HG02981 (cell line): ENCODE measurements around the gene FOXQ1.

Experiments
- ATAC-seq: cut with Tn5 transposase; IDR thresholded peaks from one replicate; pipeline ENCODE4 v1.9.1; 2021; ENCODE audit warnings: mild to moderate bottlenecking, moderate library complexity; ENCODE audit not compliant: unreplicated experiment

The FOXQ1 gene

DNA sequence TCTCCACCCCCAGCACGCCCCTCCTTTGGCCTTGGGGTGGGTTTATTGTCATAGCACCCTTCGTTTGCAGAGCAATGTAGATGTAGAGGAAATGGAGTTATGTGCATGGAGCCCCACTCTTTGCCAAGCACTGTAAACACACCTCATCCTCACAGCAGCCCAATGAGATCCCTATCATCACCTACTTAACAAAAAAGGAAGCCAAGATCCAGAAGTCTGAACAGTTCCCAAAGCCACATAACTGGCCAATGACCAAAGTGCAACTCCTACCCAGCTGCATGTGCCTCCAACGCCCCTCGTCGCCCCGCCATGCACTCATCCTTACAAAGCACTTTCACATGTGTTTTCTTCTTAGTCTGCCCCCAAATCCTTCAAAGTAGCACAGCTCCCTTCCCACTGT lies 21.8 kb upstream of the FOXQ1 start:
- no peak for ATAC-seq

DNA sequence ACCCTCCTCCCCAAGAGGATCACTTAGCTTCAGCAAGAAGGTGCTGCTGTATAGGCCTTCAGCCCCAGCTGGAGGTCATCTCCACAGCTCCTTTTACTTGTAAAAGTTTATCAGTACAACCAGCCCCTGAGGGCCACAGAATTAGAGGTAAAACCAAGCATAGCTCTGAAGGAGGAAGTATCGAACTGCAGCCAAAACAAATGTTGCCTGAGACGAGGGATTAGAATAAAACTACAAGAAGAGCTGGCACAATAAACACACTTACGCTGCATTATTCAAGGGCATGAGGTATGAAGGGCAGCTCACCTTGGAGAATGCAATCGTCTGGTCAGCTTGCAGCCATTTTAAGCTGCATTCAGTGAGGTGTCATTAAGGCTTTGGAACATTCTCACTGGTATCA lies 21.1 kb upstream of the FOXQ1 start:
- no peak for ATAC-seq

DNA sequence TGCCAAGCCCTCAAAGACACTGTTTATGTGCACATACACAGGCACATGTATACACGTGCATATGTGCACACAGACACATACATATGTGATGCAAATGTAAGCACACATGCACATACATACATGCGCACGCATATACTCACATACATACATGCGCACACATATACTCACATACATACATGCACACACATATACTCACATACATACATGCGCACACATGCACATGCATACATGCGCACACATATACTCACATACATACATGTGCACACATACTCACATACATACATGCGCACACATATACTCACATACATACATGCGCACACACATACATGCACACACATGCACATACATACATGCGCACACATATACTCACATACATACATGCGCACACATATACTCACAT lies 20.5 kb upstream of the FOXQ1 start:
- ATAC-seq = no peak

DNA sequence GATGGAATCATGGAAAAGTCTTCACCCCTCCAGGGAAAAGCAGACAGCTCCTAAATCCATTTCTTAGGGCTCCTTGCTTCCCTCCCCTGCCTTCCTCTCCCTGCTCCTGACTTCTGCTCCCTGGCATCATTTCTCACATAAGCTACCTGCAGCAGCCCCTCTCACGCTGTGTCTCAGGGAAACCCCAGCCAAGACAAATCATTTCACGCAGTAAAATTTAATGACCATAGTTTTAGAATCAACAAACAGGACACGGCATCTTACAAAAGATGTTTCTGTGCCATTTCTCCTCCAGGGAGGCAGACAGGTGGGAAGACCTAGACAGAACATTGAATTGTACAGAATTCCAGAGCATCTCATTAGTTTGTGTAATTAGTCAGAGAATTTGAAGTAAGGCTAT lies 16.5 kb upstream of the FOXQ1 start:
- ATAC-seq = no peak

DNA sequence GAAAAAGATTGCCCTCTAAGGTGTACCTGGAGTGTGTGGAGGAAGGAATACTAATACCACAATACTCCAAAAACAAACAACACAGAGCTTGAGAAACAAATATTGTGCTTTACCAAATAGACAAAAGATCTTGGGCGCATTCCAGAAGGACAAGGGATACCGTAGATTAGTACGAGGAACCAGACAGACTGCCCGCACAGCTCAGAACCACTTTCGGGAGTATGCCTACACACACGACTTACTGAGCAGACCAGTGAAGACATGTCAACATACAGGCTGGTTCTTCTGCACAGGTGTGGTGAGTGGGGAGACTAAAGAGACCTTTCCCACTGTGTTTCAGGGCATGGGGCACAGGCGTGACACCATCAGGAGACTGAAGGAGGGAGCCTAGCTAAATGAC lies 15.8 kb upstream of the FOXQ1 start:
- ATAC-seq = no peak

DNA sequence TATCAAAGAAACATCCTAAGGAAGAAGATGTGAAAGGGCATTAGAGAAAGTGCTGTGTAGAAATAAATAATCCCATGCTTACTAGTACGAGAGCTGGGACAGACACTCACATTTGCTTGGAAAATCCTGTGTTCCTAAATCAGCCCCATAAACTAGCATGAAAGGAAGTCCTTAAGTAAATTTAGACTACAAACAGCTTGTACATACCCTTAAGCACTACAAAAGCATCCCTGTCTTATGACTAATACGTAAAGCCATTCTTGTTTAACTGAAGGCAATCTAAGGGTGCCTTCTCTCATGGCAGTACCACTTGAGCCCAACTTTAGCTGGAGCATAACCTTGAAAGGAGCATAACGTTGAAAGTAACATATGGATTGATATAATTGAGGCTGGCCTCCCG lies 15.4 kb upstream of the FOXQ1 start:
- ATAC-seq = no peak

DNA sequence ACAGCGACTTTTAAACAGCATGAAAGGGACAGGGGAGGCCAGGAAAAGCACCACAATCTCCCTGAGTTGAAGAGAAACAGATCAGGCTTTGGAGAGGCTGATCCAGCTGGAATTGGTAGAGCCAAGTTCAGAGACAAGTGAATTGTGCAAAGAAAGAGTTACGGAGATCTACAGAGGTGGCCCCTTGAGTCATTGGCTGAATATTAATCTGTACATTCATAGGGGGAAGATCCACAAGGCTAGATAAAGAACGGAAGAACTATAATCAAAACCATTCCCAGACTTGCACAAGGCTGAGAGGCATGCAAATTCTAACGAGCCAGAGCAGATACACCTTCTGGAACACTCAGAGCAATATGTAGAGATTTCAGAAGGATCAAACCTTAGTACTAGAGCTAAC lies 14.2 kb upstream of the FOXQ1 start:
- no peak for ATAC-seq

DNA sequence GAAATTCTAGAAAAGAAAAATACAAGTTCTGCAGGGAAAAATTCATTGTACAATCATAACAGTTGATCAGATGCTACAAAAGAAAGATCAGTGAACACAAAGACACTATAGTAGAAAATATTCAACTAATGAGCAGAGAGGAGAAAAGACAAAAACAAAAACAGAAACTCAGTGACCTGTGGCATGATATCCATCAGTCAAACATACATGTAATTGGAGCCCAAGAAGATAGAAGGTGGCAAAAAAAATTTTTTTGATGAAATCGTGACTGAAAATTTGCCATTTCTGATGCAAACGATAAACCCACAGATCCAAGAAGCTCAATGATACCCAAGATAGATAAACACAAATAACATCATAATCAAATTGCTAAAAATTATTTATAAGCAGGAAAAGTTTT lies 13.1 kb upstream of the FOXQ1 start:
- no peak for ATAC-seq

DNA sequence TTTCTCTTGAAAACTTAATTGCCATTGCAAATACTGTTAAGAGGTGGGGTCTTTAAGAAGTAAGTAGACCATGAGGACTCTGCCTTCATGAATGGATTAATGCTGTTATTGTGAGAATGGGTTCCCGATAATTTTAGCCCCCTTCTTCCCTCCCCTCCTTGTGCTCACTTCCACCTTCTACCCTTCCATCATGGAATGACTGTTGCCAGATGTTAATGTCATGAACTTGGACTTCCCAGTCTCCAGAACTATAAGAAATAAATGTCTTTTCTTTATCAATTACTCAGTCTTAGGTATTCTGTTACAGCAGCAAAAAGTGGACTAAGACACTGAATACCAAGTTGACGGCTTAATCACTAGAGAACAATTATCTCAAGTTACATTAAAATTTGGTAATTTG lies 5.8 kb upstream of the FOXQ1 start:
- ATAC-seq = no peak

DNA sequence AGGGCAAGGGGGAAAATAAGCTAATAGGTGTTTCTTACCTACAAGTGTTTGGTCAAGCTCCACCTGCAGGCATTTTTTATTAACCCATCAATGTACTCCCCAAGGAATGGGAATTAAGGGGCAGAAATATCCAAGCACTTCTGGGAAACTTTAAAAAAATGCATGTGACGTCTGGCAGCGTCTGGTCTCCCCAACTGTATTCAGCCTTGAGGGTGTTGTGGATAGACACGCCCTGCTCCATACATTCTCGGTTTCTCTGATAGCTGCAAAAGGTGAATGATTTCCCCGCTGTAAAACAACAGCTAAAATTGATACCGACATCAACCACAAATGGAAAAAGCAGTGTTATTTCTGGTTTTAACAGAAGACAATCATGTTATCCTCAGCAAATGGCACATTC lies 2.5 kb upstream of the FOXQ1 start:
- no peak for ATAC-seq

DNA sequence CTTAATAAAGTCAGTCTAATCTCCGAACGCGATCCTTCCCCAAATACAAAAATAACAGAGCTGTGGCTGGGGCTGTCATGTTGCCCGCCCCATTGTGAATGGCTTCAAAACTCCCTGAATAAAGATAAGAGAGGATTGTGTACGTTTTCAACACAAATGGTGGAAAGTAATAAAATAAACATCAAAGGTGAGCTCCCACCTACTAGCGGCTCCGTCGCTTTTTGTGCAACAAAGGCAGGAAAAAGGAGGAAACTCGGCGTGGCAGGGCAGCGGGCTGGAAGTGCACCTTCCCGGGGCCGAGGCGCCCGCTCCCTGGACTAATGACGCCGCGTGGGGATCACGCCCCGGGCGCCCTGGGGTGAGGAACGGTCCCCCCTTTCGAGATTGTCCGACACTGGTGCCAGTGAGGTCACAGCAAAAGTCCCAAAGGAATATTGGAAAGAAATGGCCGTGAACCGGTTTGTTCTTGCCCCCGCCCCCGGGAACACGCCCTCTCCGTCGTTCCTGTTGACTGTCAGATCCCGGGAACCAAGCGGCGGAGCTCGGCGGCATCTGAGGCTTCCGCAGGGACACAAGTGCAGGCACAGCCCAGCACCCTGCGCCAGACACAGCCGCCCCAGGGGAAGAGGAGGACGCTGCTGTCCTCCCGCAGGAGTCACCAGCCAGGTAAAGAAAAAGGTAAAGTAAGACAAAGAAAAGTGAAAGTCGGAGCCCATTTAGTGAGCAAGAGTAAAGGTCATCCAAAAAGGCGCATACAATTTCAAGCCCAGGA lies 1.1 kb upstream of the FOXQ1 start:
- ATAC-seq = no peak

DNA sequence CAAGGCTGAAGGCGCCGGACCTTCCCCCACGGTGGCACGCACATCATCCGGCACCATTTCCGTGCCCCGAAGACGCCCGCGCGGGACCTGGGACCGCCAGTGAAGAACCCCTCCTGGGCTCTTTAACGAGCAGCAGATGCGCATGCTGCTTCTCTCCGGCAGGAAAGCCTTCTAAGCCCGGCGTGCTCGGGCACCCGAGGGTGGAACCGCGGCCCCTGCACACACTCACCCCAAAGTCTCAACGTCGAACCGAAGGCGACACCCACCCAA lies 240 bp downstream of the FOXQ1 start:
- ATAC-seq = no peak

DNA sequence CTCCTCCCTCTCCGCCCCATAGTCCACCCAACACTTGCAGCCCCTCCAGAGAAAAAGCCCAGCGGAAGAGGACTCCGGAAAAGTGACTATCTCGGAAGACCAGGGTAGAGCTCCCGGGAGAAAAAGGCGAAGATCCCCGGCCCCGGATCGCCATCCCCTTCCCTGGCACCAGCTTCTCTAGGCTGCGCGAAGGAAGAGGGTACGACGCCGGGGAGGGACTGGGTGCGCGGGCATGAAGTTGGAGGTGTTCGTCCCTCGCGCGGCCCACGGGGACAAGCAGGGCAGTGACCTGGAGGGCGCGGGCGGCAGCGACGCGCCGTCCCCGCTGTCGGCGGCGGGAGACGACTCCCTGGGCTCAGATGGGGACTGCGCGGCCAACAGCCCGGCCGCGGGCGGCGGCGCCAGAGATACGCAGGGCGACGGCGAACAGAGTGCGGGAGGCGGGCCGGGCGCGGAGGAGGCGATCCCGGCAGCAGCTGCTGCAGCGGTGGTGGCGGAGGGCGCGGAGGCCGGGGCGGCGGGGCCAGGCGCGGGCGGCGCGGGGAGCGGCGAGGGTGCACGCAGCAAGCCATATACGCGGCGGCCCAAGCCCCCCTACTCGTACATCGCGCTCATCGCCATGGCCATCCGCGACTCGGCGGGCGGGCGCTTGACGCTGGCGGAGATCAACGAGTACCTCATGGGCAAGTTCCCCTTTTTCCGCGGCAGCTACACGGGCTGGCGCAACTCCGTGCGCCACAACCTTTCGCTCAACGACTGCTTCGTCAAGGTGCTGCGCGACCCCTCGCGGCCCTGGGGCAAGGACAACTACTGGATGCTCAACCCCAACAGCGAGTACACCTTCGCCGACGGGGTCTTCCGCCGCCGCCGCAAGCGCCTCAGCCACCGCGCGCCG lies 822 bp downstream of the FOXQ1 start:
- no peak for ATAC-seq

DNA sequence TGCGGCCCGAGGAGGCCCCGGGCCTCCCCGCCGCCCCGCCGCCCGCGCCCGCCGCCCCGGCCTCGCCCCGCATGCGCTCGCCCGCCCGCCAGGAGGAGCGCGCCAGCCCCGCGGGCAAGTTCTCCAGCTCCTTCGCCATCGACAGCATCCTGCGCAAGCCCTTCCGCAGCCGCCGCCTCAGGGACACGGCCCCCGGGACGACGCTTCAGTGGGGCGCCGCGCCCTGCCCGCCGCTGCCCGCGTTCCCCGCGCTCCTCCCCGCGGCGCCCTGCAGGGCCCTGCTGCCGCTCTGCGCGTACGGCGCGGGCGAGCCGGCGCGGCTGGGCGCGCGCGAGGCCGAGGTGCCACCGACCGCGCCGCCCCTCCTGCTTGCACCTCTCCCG lies 1.5 kb downstream of the FOXQ1 start:
- ATAC-seq = no peak

DNA sequence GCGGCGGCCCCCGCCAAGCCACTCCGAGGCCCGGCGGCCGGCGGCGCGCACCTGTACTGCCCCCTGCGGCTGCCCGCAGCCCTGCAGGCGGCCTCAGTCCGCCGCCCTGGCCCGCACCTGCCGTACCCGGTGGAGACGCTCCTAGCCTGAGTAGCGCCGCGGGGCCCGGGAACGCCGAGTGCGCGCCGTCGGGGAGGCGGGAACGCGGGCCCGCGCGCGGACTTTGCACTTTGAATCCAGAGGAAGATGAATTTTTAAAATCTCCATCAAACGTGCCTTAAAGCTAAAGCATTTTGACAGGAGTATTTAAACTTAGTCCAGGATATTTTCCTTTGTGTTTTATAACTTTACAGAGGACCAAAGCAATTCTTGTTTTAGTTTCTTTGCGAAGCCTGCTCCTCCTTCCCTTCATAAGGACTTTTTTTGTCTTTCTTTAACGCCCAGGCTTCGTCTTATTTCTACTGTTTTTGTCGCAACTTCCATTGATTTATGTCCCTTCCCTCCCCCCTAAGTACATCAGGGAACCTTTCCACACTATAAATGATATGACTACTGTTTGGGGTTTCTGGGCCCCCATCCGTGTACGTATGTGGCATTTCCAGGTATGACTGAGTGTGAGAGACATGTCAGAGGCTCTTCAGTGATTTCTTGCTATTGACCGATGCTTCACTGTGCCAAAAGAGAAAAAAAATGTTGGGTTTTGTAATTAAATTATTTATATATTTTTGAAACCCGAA lies 2.0 kb downstream of the FOXQ1 start:
- no peak for ATAC-seq

DNA sequence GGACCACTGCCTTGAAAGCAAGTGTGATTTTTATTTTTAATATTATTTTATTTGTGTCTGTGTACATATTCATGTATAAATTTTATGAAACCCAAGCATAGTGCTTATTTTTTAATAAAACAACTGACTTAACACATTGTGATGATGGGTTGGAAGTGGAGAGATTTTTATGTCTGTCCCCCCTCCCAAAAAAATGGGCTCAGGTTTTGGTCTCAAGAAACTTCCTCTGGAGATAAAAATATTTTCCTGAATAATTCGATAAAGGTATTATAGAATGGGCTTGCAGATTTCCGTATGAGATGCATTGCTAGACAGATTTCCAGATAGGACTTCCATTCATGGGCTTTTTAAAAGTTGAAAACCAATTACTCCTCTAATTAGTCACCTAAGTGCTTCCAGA lies 2.7 kb downstream of the FOXQ1 start:
- no peak for ATAC-seq

DNA sequence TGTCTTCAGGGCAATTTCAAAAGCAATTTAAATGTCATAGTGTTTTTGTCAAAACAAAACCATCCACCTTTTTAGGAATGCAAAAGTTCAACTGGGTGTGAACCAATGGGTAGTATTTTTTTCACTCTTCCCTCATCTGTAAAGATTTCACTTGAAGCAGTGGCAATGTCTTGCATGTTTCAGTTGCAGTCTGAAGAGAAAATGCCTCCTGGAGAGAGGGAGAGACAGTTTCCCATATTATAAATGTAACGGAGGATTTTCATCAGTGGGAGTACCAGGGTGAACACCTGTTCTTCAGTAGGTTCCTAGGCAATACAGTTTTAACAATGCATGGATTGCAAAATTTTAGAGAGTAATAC lies 3.3 kb downstream of the FOXQ1 start:
- no peak for ATAC-seq

DNA sequence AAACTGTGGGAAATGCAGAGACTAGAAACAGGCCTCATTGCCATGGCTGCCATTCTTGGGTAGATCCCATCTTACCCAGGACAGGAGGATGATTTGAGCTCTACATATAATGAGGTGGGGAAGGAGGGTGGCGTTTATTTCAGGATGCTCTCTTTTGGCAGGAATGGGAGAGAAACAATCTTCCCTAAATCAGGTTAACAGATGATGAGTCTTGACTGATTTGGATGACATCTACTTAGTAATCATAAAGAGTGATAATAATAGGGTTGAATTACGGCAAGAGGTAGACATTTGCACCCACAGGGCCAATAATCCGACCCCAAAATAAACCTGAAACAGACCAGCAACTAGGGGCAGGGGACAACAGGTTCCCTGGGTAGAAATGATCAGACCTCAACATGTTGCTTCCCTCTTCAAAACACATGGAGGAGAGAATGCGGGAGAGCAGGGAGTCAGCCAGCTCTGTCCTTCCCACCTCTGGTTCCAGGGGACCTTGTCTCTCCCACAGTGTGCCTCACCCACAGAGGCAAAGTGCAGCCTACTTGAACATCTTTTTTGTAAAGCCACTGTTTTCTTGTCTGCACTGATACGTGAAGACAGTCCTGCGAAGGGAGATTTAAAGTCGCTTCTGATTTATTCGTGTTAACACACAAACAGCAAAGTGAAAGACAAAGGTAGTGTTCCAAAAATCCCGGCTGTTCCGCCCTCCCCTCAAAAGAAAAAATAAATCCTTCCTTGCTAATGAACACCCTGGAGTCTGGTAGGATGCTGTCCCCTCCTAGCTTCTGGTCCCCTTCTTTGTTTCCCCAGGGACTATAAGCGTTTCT lies 3.9 kb downstream of the FOXQ1 start:
- ATAC-seq = no peak

DNA sequence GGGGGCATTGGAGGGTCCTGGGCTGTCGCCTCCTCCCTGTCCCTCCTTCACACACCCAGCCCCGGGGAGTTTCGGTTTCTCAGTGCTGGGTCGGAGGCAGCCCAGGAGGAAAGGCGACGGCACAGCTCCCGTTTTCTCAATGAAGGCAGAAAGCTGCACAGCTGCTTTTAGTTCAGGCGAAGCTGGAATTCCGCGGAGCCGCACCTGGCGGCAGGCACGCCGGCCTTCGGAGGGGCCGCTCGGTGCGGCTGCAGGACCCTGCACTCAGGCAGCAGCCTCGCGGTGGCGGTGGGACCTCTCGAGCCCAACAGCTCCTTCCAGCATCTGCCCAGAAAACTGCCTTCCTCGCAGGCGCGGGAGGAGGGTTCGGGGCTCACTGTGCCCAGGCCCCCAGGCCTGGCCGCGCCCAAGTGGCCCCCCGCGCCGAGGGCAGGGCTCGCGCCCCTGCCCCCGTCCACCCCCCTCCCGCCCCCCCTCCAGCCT lies 4.6 kb downstream of the FOXQ1 start:
- no peak for ATAC-seq

DNA sequence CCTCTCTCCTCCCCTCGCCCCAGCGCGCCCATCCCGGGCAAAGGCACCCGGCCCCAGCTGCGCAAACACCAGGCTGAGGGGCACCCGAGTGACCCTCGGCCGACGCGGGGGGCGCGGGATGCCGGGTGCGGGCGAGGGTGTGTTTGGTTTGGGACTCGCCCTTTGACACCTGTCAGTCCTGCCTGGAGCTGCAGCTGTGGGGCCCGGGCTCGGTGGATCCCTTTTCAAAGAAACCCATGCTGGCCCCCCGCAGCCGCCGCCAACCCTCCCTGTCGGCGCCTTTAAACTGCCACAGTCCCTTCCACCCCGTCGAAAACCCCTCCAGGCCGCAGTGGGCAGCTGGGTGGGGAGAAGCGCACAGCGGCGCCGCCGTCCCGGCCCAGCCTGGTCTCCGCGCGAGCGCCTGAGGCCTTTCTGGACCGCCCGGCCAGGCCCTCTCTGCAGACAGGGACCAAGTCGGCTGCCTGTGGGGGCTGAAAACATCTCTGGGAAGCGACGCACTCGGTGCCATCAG lies 5.5 kb downstream of the FOXQ1 start:
- no peak for ATAC-seq

DNA sequence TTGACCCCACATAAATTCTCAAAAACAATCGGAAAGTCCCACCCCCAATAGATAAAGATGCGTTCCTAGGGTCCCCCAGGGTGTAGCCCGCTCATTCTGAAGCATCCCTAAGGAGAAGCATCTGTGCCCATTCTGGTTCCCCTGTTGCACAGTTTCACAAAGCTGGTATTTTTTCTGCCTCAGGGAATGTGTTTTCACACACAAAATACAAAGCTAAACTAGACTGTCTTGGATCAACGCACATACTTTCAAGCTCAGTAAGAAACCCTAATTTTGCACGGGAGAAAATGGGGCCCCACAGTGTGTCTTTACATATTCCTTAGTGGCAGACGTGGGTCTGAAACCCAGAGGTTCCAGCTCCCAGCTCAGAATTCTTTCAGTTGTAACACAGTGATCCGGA lies 6.1 kb downstream of the FOXQ1 start:
- no peak for ATAC-seq
